HEK293T (cell line): ENCODE data around the gene MEPCE.

Experiments used
- ARNT ChIP-seq: fragments of 450-650 bp; IDR thresholded peaks from 2 replicates; pipeline ENCODE4 v1.6.1; 2017; ENCODE audit warnings: mild to moderate bottlenecking
- BHLHE40 ChIP-seq: fragments of 450-650 bp; IDR thresholded peaks from 2 replicates; pipeline ENCODE4 v1.6.1; 2016; ENCODE audit warnings: mild to moderate bottlenecking, moderate library complexity, borderline replicate concordance
- CTBP1 ChIP-seq: fragments of 450-650 bp; IDR thresholded peaks from 2 replicates; pipeline ENCODE4 v1.6.1; 2016; ENCODE audit warnings: borderline replicate concordance
- ELF4 ChIP-seq: fragments of 450-650 bp; IDR thresholded peaks from 2 replicates; pipeline ENCODE4 v1.6.1; 2017; ENCODE audit warnings: antibody characterized with exemption
- FOXA1 ChIP-seq: fragments of 450-650 bp; IDR thresholded peaks from 2 replicates; pipeline ENCODE4 v1.6.1; 2016; ENCODE audit warnings: mild to moderate bottlenecking
- FOXK2 ChIP-seq: fragments of 450-650 bp; IDR thresholded peaks from 2 replicates; pipeline ENCODE4 v1.6.1; 2016; ENCODE audit warnings: mild to moderate bottlenecking
- FOXM1 ChIP-seq: fragments of 450-650 bp; IDR thresholded peaks from 2 replicates; pipeline ENCODE4 v1.6.1; 2017; ENCODE audit warnings: mild to moderate bottlenecking, borderline replicate concordance
- HDGF ChIP-seq: fragments of 450-650 bp; IDR thresholded peaks from 2 replicates; pipeline ENCODE4 v1.6.1; 2017; ENCODE audit warnings: antibody characterized with exemption, borderline replicate concordance
- LEF1 ChIP-seq: fragments of 450-650 bp; IDR thresholded peaks from 2 replicates; pipeline ENCODE4 v1.6.1; 2017; ENCODE audit warnings: mild to moderate bottlenecking, borderline replicate concordance
- NFRKB ChIP-seq: fragments of 450-650 bp; IDR thresholded peaks from 2 replicates; pipeline ENCODE4 v1.6.1; 2016; ENCODE audit warnings: mild to moderate bottlenecking, moderate library complexity
- SP1 ChIP-seq: fragments of 450-650 bp; IDR thresholded peaks from 2 replicates; pipeline ENCODE4 v1.6.1; 2017
- SUZ12 ChIP-seq: fragments of 450-650 bp; IDR thresholded peaks from 2 replicates; pipeline ENCODE4 v1.6.1; 2016; ENCODE audit warnings: mild to moderate bottlenecking
- TARDBP ChIP-seq: fragments of 450-650 bp; IDR thresholded peaks from 2 replicates; pipeline ENCODE4 v1.6.1; 2016
- ZNF384 ChIP-seq: fragments of 450-650 bp; IDR thresholded peaks from 2 replicates; pipeline ENCODE4 v1.6.1; 2016

DNA sequence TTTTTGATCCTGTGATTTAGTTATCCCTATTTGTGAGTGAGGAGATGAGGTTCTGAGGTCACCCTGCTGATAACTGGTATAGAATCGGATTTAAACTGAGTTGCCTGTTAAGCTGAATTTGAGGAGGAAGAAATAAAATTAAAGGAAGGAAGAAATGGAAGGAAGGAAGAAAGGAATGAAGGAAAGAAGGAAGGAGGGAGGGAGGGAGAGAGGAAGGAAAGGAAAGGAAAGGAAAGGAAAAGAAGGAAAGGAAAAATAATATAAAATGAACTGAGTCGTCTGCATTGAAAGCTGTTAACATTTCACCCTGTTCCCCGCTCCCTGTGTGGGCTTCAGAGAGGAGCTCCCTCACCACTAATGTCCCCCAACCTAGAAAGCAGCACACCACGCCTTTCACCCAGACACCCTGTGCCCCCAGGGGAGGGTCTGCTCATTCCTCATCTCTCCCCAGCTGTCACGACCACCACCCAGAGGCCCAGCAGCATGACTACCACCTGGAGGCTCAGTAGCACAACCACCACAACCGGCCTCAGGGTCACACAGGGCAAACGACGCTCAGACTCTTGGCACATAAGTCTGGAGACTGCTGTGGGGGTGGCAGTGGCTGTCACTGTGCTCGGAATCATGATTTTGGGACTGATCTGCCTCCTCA lies 40.1 kb upstream of the MEPCE start:
- TF ChIP-seq SUZ12 (no peak), BHLHE40 (no peak), SP1 (no peak), NFRKB (no peak), HDGF (no peak), FOXA1 (no peak), TARDBP (no peak), ELF4 (no peak), ZNF384 (no peak), CTBP1 (no peak), LEF1 (no peak), FOXM1 (no peak), FOXK2 (no peak), ARNT (no peak)
